ENCODE data around the gene ATP1B3. TPM values are rescaled to one million over a fixed set of nuclear protein-coding genes. Genes with fewer than 3 reads are reported as not detected.
A peak's percentile ranks its signal among the peaks of the same experiment; 100 is the strongest.

ATP1B3 gene
- total and polyA plus RNA-seq, 10 of the 15 experiments (the other 5 are each of a cell fraction or from before 2014, with no cell fraction given), result 41.4 to 200 (median 94.0) TPM

DNA sequence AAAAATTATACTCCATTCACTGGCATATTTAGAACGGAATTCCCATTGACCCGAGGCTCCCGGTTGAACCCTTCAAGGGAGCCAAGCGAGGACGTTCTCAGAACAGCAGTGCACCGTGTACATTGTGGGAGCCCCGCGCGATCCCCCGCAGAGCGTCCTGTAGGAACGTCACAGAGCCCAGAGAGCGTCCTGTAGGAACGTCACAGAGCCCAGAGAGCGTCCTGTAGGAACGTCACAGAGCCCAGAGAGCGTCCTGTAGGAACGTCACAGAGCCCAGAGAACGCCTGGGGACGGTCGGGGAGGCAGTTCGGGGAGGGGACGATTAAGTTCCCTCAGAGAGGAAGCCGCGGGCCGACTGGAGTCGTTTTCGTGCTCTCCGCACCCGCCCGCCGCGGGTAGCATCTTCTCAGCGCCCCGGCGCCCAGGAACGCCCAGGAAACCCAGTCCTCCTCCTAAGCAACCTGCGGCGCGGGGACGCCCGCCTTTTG, 506 bp upstream of the ATP1B3 start:
- under 1% methylated on average over 42 of the region's 42 CpGs for WGBS (ENCODE audit: insufficient coverage, insufficient replicate concordance, low lambda C conversion rate, missing lambda C conversion rate)
- in situ Hi-C loops (cut with MboI) (loop anchor here (10.0 kb wide), 1 partner anchor 411 kb away; no protein-coding TSS in a partner anchor), intact Hi-C loops (cut with micrococcal nuclease; ENCODE audit: unreplicated experiment) (loop anchor here (1.0 kb wide), 1 partner anchor 138 kb away; the partner anchor contains the start of gene RNF7)
- H3K4me3 ChIP-seq, result peak overlapping the region; percentile 79
- peak overlapping the region; percentile 69 for H3K27ac ChIP-seq (ENCODE audit: control insufficient read depth, insufficient read depth)
- H3K9ac ChIP-seq (ENCODE audit: control insufficient read depth, insufficient read depth, low read length), result peak overlapping the region; percentile 78
- ATAC-seq (peak; percentile 62), DNase-seq (ENCODE audit: low read depth, low spot score) (no peak), FAIRE-seq (no peak)
- H3K4me1 ChIP-seq (ENCODE audit: control insufficient read depth, insufficient read depth, low read length), result no peaks in the 10 kb centered on the region
- TSS peak; percentile 60 for BruUV-seq (replicated peaks)
- H3K4me2 ChIP-seq (ENCODE audit: control insufficient read depth, insufficient read depth), result peak overlapping the region; percentile 76
- H2AFZ ChIP-seq (ENCODE audit: control insufficient read depth, low read depth, low read length), result peak overlapping the region; percentile 92
- RAD21 ChIA-PET (ENCODE audit: unreplicated experiment), result interaction anchor here (1.0 to 4.2 kb wide), 3 partner anchors 37 to 137 kb away, joined by 4 to 23 read pairs (median 8); partner anchors contain the start of gene RNF7
- H3K79me2 ChIP-seq (ENCODE audit: control insufficient read depth, insufficient read depth, low read length), result peaks cover 41% of the 10 kb centered on the region
- H3K36me3 ChIP-seq (ENCODE audit: control insufficient read depth in 2 of 2, insufficient read depth in 2 of 2, low read length in 1 of 2), result no peaks in the 10 kb centered on the region
- SMC1A ChIA-PET (ENCODE audit: uncharacterized antibody, unreplicated experiment), result interaction anchor here (0.9 to 2.2 kb wide), 9 partner anchors 9 to 404 kb away, joined by 3 to 10 read pairs (median 3); no protein-coding TSS in a partner anchor
- POLR2A ChIA-PET, result interaction anchor here (0.7 to 1.0 kb wide), 3 partner anchors 21 to 390 kb away, joined by 3 to 6 read pairs (median 3); no protein-coding TSS in a partner anchor
- no peaks in the 10 kb centered on the region for H3K27me3 ChIP-seq (replicated peaks in 1 of 2; ENCODE audit: control insufficient read depth in 2 of 2, insufficient read depth in 2 of 2, low read length in 1 of 2)
- CTCF ChIA-PET, result interaction anchor here (0.8 to 3.9 kb wide), 13 partner anchors 8 to 404 kb away, joined by 3 to 33 read pairs (median 4); partner anchors contain the start of gene RNF7
- H3K9me3 ChIP-seq (replicated peaks; ENCODE audit: control insufficient read depth, insufficient read depth, low read length), result no peaks in the 10 kb centered on the region
- H4K20me1 ChIP-seq (ENCODE audit: control insufficient read depth, insufficient read depth), result no peaks in the 10 kb centered on the region
- peak in 1 of 2 experiments; percentile 43; a peak in 1 of 4 replicates for TF ChIP-seq IKZF2 (IDR thresholded peaks at IDR 0.05)
- peak; percentile 71; the same call in 1 of the 2 replicates for TF ChIP-seq ZSCAN29 (IDR thresholded peaks at IDR 0.05)
- TF ChIP-seq CBX5 (IDR thresholded peaks at IDR 0.05; ENCODE audit: low read depth), result no peak
- TF ChIP-seq, protein P1, sequence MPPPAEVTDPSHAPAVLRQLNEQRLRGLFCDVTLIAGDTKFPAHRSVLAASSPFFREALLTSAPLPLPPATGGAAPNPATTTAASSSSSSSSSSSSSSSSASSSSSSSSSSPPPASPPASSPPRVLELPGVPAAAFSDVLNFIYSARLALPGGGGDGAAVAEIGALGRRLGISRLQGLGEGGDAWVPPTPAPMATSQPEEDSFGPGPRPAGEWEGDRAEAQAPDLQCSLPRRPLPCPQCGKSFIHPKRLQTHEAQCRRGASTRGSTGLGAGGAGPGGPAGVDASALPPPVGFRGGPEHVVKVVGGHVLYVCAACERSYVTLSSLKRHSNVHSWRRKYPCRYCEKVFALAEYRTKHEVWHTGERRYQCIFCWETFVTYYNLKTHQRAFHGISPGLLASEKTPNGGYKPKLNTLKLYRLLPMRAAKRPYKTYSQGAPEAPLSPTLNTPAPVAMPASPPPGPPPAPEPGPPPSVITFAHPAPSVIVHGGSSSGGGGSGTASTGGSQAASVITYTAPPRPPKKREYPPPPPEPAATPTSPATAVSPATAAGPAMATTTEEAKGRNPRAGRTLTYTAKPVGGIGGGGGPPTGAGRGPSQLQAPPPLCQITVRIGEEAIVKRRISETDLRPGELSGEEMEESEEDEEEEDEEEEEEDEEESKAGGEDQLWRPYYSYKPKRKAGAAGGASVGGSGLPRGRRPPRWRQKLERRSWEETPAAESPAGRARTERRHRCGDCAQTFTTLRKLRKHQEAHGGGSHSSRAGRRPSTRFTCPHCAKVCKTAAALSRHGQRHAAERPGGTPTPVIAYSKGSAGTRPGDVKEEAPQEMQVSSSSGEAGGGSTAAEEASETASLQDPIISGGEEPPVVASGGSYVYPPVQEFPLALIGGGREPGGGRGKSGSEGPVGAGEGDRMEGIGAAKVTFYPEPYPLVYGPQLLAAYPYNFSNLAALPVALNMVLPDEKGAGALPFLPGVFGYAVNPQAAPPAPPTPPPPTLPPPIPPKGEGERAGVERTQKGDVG (CRISPR knock-in tag; IDR thresholded peaks at IDR 0.05), result no peak
- no peak for TF ChIP-seq SMARCA5 (IDR thresholded peaks at IDR 0.05)
- TF ChIP-seq GATAD2B (conservative IDR thresholded peaks at IDR 0.05; ENCODE audit: low read depth), result no peak
- no peak for TF ChIP-seq SUZ12 (IDR thresholded peaks at IDR 0.05; ENCODE audit: unreplicated experiment)
- peak; percentile 95 for TF ChIP-seq CREM (IDR thresholded peaks at IDR 0.05; ENCODE audit: low read depth)
- TF ChIP-seq, protein P2, sequence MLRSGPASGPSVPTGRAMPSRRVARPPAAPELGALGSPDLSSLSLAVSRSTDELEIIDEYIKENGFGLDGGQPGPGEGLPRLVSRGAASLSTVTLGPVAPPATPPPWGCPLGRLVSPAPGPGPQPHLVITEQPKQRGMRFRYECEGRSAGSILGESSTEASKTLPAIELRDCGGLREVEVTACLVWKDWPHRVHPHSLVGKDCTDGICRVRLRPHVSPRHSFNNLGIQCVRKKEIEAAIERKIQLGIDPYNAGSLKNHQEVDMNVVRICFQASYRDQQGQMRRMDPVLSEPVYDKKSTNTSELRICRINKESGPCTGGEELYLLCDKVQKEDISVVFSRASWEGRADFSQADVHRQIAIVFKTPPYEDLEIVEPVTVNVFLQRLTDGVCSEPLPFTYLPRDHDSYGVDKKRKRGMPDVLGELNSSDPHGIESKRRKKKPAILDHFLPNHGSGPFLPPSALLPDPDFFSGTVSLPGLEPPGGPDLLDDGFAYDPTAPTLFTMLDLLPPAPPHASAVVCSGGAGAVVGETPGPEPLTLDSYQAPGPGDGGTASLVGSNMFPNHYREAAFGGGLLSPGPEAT (IDR thresholded peaks at IDR 0.05; ENCODE audit: low read depth), result 0 out of 2 replicates have a peak, but pooled peaks have one; percentile 20
- no peak for TF ChIP-seq ELK1 (IDR thresholded peaks at IDR 0.05; ENCODE audit: low read depth, low read length)
- TF ChIP-seq STAT3 (IDR thresholded peaks at IDR 0.05; ENCODE audit: low read depth, low read length), result no peak
- TF ChIP-seq, protein P3, sequence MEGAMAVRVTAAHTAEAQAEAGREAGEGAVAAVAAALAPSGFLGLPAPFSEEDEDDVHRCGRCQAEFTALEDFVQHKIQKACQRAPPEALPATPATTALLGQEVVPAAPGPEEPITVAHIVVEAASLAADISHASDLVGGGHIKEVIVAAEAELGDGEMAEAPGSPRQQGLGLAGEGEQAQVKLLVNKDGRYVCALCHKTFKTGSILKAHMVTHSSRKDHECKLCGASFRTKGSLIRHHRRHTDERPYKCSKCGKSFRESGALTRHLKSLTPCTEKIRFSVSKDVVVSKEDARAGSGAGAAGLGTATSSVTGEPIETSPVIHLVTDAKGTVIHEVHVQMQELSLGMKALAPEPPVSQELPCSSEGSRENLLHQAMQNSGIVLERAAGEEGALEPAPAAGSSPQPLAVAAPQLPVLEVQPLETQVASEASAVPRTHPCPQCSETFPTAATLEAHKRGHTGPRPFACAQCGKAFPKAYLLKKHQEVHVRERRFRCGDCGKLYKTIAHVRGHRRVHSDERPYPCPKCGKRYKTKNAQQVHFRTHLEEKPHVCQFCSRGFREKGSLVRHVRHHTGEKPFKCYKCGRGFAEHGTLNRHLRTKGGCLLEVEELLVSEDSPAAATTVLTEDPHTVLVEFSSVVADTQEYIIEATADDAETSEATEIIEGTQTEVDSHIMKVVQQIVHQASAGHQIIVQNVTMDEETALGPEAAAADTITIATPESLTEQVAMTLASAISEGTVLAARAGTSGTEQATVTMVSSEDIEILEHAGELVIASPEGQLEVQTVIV (IDR thresholded peaks at IDR 0.05; ENCODE audit: borderline replicate concordance, partially characterized antibody), result no peak
- no peak for TF ChIP-seq POLR2A (IDR thresholded peaks at IDR 0.05; ENCODE audit: low read depth, low read length)
- no peak for TF ChIP-seq ATF3 (IDR thresholded peaks at IDR 0.05; ENCODE audit: borderline replicate concordance, extremely low read depth, low read depth, low read length)
- TF ChIP-seq BMI1 (IDR thresholded peaks at IDR 0.05; ENCODE audit: borderline replicate concordance), result no peak

All from GM12878 (cell line).